ENCODE results near the gene UTF1. TPM values are rescaled to one million over a fixed set of nuclear protein-coding genes. Genes with fewer than 3 reads are reported as not detected.
A peak's percentile ranks its signal among the peaks of the same experiment; 100 is the strongest.
"Not testable (repeated sequence)": the region's sequence is repeated elsewhere in the genome, so short reads cannot be mapped to it uniquely, and the experiment has no call there.

UTF1 gene
- total and polyA plus RNA-seq, 2 of the 8 experiments (the other 6 are each of a cell fraction or from before 2014, with no cell fraction given): 0.47 to 21.8 TPM

DNA sequence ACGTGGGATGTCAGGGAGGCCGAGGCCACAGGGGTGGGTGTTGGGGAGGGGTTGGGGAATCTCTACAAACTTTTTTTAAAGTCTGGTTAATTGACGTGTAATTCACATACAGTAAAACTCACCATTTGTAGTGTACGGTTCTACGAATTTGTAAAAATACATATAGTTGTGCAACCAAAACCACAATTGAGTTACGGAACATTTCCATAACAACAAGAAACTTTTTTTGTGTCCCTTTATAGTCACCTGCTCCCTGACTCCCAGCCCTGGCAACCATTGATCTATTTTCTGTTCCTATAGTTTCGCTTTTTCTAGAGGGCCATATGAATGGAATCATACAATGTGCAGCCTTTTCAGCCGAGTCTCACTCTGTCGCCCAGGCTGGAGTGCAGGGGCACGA is 4.8 kb downstream of the UTF1 start:
- H3K4ac ChIP-seq (replicated peaks; ENCODE audit: insufficient read length, low read depth, low read length); H3K23ac ChIP-seq (ENCODE audit: insufficient read length); H3K14ac ChIP-seq (ENCODE audit: insufficient read length); H4K5ac ChIP-seq (ENCODE audit: insufficient read length, low read depth, low read length); H2BK20ac ChIP-seq (ENCODE audit: low read length); H4K20me1 ChIP-seq (replicated peaks in 1 of 2; ENCODE audit: control insufficient read depth in 1 of 2, insufficient read depth in 2 of 2, low read length in 2 of 2); H4K8ac ChIP-seq (ENCODE audit: extremely low read depth, insufficient read depth, low read length); H2AK5ac ChIP-seq (ENCODE audit: low read depth, low read length); H3K9ac ChIP-seq (replicated peaks in 1 of 4; ENCODE audit: extremely low read depth in 1 of 4, low read depth in 3 of 4, low read length in 3 of 4); H2BK120ac ChIP-seq (replicated peaks; ENCODE audit: low read depth, low read length); H3K56ac ChIP-seq (replicated peaks; ENCODE audit: insufficient read length, low read depth, low read length); H3K79me1 ChIP-seq (ENCODE audit: low read depth, low read length); H2AFZ ChIP-seq (ENCODE audit: low read length); DNase-seq (ENCODE audit: low read depth in 1 of 2, low spot score in 2 of 2); H3K18ac ChIP-seq (ENCODE audit: extremely low read depth, low read length); CTCF ChIA-PET (ENCODE audit: partially characterized antibody); H3K79me2 ChIP-seq (ENCODE audit: control insufficient read depth in 1 of 2, insufficient read depth in 2 of 2, low read length in 2 of 2); H3K27ac ChIP-seq (ENCODE audit: low read depth, low read length); H2BK5ac ChIP-seq (ENCODE audit: low read depth, low read length); H4K91ac ChIP-seq (replicated peaks; ENCODE audit: insufficient read length, low read length); H2BK15ac ChIP-seq (ENCODE audit: low read length); H3K9me3 ChIP-seq (ENCODE audit: insufficient read depth in 2 of 2, low read depth in 1 of 2, low read length in 1 of 2): not testable (repeated sequence)
- Histone ChIP-seq H2BK12ac (ENCODE audit: low read depth, low read length) (0 out of 2 replicates have a peak overlapping the region, but pooled peaks have one; percentile 23), H3K27me3 (replicated peaks in 1 of 4; ENCODE audit: control insufficient read depth in 3 of 4, extremely low read depth in 1 of 4, insufficient read depth in 3 of 4, low read length in 3 of 4) (peaks cover 37 to 63% (median 59%) of the 10 kb centered on the region in 4 experiments), H3K4me1 (replicated peaks in 1 of 4; ENCODE audit: control insufficient read depth in 3 of 4, insufficient read depth in 4 of 4, low read length in 3 of 4) (peaks cover 3 to 41% (median 21%) of the 10 kb centered on the region in 4 experiments), H3K23me2 (ENCODE audit: low read depth, low read length) (peaks cover 17% of the 10 kb centered on the region; the same call in 1 of the 2 replicates), H3K4me2 (ENCODE audit: insufficient read depth in 1 of 2, low read depth in 2 of 2, low read length in 2 of 2) (peak overlapping the region in 1 of 2 experiments; percentile 91; a peak in 1 of 4 replicates), H3K36me3 (ENCODE audit: control insufficient read depth in 2 of 4, insufficient read depth in 4 of 4, low read length in 3 of 4) (peaks cover 0 to 12% (median 4%) of the 10 kb centered on the region in 4 experiments; a peak in 3 of 8 replicates), H3K4me3 (ENCODE audit: extremely low read depth in 1 of 4, insufficient read depth in 2 of 4, low read depth in 3 of 4, low read length in 4 of 4) (peak overlapping the region in 1 of 4 experiments; percentile 62; a peak in 2 of 8 replicates)
- peak; percentile 91 for FAIRE-seq
- POLR2A ChIA-PET (ENCODE audit: partially characterized antibody): interaction anchor here (1.5 kb wide), 1 partner anchor 9 kb away, joined by 3 read pairs; no protein-coding TSS in a partner anchor
- whole genome bisulfite sequencing, 2 experiments (ENCODE audit: extremely low coverage in 1 of 2, insufficient coverage in 1 of 2, insufficient read length in 1 of 2, insufficient replicate concordance in 2 of 2, low coverage in 1 of 2, low lambda C conversion rate in 2 of 2, missing lambda C conversion rate in 1 of 2): 80% methylated on average over 8 of the region's 10 CpGs; no CpG with 5 or more reads in 1 of the 2 experiments
